IPS-15b (cell line): ENCODE measurements around the gene BOK.

Experiments used
- H3K27me3 ChIP-seq: one replicate; pipeline ENCODE4 v1.6.1; 2013; ENCODE audit warnings: low read length; ENCODE audit not compliant: control insufficient read depth, insufficient read depth
- H3K36me3 ChIP-seq: one replicate; pipeline ENCODE4 v1.6.1; 2013; ENCODE audit warnings: low read length; ENCODE audit not compliant: control insufficient read depth, insufficient read depth
- H3K4me1 ChIP-seq: one replicate; pipeline ENCODE4 v1.6.1; 2013; ENCODE audit warnings: mild to moderate bottlenecking, low read length; ENCODE audit not compliant: control insufficient read depth, insufficient read depth
- H3K4me3 ChIP-seq: one replicate; pipeline ENCODE4 v1.5.1; 2013; ENCODE audit warnings: low read depth, low read length
- H3K9ac ChIP-seq: one replicate; pipeline ENCODE4 v1.6.1; 2013; ENCODE audit warnings: low read depth, mild to moderate bottlenecking, low read length
- H3K9me3 ChIP-seq: one replicate; pipeline ENCODE4 v1.6.1; 2013; ENCODE audit warnings: mild to moderate bottlenecking, low read length; ENCODE audit not compliant: control insufficient read depth, insufficient read depth

BOK gene

DNA sequence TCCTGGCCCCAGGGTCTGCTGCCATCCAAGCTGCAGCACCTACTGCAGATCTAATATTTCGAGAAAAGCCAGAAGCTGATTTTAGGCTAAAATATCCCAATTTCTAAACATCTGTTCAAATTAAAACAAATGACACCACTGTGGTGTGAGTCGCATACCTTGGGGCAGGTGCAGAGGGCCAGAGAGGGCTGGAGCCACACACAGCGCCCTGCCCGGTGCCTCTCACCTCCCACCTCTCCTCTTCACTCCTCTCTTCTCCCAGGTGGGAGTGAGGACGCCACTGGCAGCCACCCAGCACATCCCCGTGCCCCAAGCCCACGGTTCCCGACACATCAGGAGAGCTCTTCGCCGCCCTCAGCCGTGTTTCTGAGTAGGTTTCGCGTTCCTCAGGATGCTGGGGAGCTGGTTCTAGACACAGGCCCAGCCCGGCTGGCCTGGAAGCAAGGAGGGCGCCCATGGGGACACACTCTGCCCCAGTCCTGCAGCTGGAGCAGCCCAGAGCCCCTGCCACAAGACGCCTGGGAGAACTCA lies 57.0 kb downstream of the BOK start:
- Histone ChIP-seq H3K9ac (no peak overlapping the region), H3K4me3 (no peak overlapping the region), H3K4me1 (no peaks in the 10 kb centered on the region), H3K9me3 (no peaks in the 10 kb centered on the region), H3K36me3 (no peaks in the 10 kb centered on the region), H3K27me3 (no peaks in the 10 kb centered on the region)

DNA sequence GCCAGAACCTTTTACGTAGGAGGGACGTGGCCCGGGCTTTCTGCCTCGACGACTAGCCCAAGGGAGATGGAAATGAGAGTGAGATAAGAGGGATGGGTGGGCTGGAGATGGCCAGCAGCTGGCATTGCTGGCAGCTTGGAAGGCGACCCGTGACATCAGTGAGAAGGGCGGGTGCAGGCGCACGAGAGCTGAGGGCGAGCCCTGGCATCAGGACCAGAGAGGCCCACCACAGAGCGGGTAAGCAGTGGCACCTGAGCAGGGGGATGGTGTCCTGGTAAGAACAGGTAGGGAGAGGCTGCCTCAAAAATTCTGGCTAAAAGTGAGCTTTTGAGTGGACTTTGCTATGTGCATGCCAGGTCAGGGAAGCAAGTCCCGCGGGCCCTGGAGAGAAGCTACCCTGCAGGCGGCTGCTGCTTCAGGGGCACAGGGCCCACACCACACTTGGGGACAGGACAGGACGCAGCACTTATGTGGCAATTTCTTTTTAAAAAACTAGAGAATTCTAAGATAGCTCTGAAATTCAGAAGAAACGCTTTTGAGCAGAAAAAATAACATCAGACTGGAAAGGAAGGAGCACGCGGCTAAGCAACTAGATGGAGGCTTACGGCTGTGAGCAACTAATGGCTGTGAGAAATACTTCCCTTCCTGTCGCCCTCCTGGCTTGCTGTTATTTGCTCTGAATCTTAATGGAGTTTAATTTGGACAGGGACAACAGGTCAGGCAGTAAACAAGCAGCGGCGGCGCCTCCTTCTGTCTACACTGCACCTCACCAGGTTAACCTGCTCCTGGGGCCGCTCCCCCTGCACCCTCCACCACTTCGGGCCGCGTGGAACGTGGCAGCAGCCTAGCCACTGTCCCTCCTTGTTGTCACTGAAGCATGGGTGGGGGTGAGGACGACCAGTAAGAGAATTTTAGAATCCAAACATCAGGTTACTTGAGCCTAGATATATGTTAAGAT lies 57.9 kb downstream of the BOK start:
- Histone ChIP-seq H3K27me3 (no peaks in the 10 kb centered on the region), H3K9me3 (no peaks in the 10 kb centered on the region), H3K4me3 (no peak overlapping the region), H3K9ac (no peak overlapping the region), H3K36me3 (no peaks in the 10 kb centered on the region), H3K4me1 (no peaks in the 10 kb centered on the region)

DNA sequence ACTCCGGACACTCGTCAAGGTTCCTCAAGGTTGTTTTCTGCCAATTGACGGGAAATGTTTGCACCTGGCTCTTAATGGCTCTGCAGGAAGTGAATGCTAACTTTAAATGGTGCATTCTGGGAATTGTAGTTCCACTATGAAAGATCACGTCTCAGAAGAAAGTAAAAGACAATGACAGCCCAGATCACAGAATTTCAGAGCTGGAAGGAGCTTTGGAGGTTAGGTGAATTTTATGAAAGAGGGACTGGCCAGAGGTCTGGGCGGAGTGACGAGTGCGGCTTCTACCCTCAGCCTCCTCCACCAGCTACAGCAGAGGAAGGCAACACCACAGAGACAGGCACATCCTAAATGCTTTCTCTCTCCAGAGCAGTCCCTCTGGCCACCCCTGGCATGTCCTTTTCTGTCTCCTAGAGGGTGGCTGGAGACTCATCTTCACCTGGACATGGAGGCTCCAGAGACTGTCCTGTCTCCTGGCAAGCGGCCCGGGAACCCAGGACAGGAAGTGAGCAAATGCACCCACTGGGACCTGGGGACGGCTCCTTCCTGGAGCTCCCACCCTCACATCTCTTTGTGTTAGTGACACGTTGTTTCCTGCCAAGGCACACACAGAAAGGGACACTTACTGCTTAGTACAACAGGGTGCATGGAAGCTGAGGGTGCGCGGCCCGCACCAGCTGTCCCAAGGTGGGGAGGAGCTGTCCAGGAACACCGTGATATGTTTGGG lies 59.0 kb downstream of the BOK start:
- no peak overlapping the region for H3K9ac ChIP-seq
- H3K4me3 ChIP-seq = no peak overlapping the region
- H3K36me3 ChIP-seq = no peaks in the 10 kb centered on the region
- no peaks in the 10 kb centered on the region for H3K27me3 ChIP-seq
- no peaks in the 10 kb centered on the region for H3K4me1 ChIP-seq
- H3K9me3 ChIP-seq = no peaks in the 10 kb centered on the region

DNA sequence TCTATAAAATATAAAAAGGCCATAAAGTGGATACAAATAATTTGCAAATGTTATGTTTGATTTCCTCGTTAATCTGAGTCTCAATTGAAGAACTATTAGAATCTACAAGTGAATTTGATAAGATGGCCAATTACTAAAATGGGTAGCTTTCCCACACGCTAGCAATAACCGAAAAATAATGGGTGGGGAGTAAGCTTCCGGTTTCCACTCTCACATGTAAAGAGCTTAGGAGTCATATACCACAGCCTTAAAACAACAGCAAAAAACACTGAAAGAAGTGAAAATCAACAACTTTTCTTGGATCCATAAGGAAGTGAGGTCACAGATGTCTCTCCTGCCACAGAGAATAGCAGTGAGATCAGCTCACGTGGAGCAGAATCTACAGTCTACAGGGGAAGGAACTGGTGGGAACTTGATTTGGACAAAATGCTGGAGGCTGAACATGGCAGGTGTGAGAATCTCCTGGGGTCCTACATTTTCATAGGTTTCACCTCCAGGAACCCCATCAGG lies 59.8 kb downstream of the BOK start:
- Histone ChIP-seq H3K36me3 (no peaks in the 10 kb centered on the region), H3K4me1 (no peaks in the 10 kb centered on the region), H3K4me3 (no peak overlapping the region), H3K27me3 (no peaks in the 10 kb centered on the region), H3K9ac (no peak overlapping the region), H3K9me3 (no peaks in the 10 kb centered on the region)

DNA sequence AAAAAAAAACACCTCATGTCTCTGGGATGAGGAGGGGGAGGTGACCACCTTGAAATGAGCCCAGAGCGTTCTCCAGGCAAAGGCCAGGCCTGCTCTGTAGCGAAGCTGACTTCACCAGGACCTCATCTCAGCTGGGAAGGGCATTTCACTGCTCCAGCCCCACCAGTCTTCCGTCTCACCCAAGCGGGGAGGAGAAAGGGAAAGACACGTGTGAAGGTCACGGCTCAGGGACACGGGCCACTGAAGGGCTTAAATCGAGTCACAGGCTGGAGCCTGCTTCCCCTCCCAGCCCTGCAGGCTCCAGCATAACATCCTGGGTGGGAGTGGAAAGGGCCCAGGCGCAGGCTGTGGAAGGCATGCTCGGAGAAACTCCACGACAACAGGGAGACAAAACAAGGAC lies 60.3 kb downstream of the BOK start:
- Histone ChIP-seq H3K9ac (no peak overlapping the region), H3K36me3 (no peaks in the 10 kb centered on the region), H3K9me3 (no peaks in the 10 kb centered on the region), H3K27me3 (no peaks in the 10 kb centered on the region), H3K4me3 (no peak overlapping the region), H3K4me1 (no peaks in the 10 kb centered on the region)

DNA sequence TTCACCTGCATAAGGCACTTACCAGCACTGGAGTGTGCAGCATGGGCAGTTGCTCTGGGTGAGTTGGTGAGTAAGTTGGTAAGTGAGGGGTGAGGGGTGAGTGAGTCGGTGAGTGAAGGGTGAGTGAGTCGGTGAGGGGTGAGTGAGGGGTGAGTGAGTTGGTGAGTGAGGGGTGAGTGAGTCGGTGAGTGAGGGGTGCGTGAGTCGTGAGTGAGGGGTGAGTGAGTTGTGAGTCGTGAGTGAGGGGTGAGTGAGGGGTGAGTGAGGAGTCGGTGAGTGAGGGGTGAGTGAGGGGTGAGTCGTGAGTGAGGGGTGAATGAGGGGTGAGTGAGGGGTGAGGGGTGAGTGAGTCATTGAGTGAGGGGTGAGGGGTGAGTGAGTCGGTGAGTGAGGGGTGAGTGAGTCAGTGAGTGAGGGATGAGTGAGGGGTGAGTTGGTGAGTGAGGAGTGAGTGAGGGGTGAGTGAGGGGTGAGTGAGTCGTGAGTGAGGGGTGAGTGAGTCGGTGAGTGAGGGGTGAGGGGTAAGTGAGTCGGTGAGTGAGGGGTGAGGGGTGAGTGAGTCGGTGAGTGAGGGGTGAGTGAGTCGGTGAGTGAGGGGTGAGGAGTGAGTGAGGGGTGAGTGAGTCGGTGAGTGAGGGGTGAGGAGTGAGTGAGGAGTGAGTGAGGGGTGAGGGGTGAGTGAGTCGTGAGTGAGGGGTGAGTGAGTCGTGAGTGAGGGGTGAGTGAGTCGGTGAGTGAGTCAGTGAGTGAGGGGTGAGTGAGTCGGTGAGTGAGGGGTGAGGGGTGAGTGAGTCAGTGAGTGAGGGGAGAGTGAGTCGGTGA lies 61.3 kb downstream of the BOK start:
- Histone ChIP-seq H3K36me3 (no peaks in the 10 kb centered on the region), H3K4me1 (no peaks in the 10 kb centered on the region), H3K9ac (no peak overlapping the region), H3K27me3 (no peaks in the 10 kb centered on the region), H3K4me3 (no peak overlapping the region), H3K9me3 (no peaks in the 10 kb centered on the region)

DNA sequence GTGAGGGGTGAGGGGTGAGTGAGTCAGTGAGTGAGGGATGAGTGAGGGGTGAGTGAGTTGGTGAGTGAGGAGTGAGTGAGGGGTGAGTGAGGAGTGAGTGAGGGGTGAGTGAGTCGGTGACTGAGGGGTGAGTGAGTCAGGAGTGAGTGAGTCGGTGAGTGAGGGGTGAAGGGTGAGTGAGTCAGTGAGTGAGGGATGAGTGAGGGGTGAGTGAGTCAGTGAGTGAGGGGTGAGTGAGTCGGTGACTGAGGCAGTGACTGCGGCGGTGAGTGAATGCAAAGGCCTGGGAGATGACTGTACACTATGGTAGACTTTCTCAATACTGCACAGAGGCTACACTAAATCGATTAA lies 61.8 kb downstream of the BOK start:
- H3K36me3 ChIP-seq = no peaks in the 10 kb centered on the region
- no peaks in the 10 kb centered on the region for H3K27me3 ChIP-seq

More for the DNA sequence above, 61.8 kb downstream of the BOK start:
- no peak overlapping the region for H3K9ac ChIP-seq
- H3K4me3 ChIP-seq = no peak overlapping the region
- H3K9me3 ChIP-seq = no peaks in the 10 kb centered on the region
- H3K4me1 ChIP-seq = no peaks in the 10 kb centered on the region
